Hematopoietic multipotent progenitor cell treated with erythropoietin and hydrocortisone succinate and interleukin-3 and kit ligand, for 17 days (in vitro differentiated cells): Measurements from ENCODE around the gene EXOC3L4.
"Not testable (repeated sequence)": the region's sequence is repeated elsewhere in the genome, so short reads cannot be mapped to it uniquely, and the experiment has no call there.

Experiments used
- DNase-seq: peaks from one replicate; pipeline ENCODE4 v3.0.0-alpha.2; 2015; ENCODE audit warnings: low spot score

Gene EXOC3L4

GRCh38 chr14:103105580-103106150 is 11.1 kb downstream of the EXOC3L4 start:
- DNase-seq: peak; percentile 10

DNA sequence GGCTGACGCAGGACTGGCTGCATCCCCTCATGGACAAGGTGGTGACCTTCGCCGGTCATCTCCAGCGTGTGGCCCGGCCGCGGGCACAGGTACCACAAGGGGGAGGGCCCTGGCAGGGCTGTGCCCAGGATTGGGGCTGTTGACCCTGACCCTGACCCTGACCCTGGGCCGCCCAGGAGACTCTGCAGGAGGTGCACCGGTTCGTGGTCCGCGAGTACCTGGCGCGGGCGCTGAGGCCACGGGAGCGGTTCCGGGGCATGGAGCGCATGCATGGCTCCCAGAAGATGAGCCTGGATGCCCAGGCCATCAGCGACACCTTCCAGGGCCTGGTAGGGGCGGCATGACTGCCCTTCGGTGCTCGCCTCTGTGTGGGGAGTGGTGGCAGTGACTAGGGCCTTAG is 12.9 kb downstream of the EXOC3L4 start:
- no peak for DNase-seq

DNA sequence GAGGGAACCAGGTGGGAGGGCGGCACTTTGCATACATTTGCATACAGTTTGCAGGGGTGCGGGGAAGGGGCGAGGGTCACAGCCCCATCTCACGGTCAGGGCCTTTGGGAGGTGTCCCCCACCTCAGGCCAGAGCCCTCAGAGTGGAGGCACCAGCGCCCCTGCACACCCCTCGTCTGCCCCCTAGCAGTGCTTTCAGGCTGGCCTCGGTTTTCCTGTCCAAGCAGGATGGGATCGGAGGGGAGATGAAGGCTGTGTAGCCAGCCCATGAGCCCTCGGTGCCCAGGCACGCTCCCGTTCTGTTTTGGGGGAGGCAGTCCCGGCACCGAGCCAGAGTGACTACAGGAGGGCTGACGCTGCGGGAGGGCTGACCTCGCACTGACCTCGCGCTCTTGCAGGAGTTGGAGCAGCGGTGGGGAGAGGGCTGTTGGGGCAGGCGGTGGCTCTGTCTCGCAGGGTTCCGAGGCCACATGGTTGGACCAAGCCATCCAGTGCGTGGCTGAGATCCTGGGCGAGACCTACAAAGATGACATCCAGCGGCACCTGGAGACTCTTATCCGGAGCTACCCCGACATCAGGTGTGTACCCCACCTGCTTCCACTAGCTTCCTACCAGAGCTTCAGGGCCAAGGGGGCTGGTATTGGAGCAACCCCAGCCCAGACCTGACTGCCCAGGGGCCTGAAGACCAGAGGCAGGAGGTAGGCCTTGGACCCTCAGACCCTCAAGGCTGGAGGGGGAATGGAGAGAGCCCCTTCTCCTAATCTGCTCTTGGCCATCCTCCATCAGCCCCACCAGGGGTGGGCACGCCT is 13.6 kb downstream of the EXOC3L4 start:
- no peak for DNase-seq

- no peak for DNase-seq
Observed at GRCh38 chr14:103108749-103109207, 14.3 kb downstream of the EXOC3L4 start.

DNA sequence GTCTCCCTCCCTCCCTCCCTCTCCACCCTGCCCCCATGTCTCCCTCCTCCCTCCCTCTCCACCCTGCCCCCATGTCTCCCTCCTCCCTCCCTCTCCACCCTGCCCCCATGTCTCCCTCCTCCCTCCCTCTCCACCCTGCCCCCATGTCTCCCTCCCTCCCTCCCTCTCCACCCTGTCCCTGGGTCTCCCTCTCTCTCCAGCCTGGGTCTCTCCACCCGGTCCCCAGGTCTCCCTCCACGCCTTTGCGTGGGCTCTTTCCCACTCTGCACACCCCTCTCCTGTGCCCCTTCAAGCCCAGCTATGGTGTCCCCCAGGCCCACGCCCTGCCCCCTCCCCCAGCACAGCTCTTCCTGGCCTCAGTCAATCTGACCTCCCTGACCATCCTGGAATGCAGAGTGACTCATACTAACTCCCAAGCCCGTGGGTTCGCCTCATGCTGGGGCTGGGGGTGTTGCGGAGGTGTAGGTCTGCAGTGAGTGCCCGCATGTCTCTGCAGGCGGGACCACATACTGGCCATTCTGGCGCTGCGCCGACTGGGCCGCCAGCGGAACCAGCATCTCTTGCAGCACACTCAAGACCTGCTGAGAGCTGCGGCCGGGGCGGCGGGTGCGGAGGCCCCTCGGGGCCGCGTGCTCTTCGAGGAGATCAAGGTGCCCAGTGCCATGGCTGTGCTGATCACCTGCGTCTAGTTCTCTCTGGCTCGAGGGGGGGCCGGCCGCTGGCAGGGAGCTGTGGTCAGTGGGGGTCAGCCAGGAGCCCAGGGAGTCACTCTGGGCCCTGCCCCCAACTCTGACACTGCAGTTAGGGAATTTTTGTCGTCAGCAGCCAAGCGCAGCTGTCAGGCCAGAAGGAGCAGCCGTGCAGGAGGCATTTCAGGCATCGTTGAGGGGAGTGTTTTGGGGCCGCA is 15.3 kb downstream of the EXOC3L4 start:
- DNase-seq: no peak

DNA sequence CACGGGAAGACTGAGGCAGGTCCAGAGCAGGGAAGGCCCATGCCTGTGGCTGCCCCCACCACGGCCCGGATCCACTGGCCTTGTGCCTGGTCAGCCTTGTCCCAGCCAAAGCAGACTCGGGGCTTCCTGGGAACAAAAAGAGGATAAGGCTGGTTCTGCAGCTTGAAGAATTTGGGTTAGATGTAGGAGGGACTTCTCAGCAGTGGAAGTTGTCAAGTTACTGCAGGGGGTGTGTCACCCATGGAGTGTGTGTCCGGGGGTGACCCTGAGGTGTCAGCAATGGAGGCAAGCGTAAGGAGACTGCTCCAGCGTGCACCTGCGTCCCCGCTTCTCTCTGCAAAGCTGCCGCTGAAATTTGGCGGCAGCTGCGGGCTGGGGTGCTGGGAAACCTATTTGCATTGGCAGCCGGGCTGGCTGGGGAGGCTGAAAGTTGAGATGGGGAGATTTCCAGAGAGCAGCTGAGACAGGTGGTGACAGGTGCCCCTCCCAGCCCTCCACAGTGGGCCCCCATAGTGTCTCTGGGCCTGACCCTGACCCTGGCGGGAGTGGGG is 16.2 kb downstream of the EXOC3L4 start:
- no peak for DNase-seq

GRCh38 chr14:103111232-103111868 is 16.8 kb downstream of the EXOC3L4 start:
- no peak for DNase-seq

DNA sequence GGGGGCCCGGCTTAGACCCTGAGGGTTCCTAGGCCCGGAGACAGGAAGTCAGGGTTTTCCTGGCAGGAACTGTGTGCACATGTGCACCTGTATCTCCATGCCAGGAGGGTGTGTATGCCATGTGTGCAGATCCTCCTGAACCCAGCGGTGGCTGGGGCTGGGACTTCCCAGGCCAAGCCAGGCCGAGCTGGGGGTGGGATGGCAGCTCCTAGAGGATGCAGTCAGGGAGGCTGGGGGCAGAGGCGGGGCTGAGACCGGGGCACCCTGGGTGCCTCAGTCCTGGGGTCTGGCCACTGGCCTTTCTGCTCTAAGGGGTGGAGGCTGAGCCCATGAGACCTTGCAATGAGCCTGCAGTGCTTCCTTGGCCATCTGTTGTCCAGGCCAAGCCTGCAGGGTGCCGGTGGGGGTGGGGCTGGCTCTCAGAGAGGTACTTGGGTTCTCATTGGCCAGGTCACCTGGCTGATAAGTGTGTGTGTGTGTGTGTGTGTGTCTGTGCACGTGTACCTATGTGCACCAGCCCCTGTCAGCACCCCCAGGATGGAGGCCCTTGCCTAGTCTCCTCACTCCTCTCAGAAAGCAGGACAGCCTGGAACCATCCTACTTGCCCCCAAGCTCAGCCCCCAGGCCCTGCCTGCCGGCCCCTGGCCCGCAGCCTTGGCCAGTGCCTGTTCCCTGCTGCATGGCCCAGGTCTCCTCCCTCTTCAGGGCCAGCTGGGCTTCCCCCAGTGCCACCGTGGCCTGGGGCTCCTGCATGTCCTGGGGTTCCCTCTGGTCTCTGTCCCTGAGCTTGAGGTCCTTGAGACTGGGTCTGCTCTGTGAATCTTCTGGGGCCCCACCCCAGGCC is 18.1 kb downstream of the EXOC3L4 start:
- DNase-seq: no peak

- DNase-seq: no peak
Observed at GRCh38 chr14:103113303-103113702, 18.8 kb downstream of the EXOC3L4 start.

DNA sequence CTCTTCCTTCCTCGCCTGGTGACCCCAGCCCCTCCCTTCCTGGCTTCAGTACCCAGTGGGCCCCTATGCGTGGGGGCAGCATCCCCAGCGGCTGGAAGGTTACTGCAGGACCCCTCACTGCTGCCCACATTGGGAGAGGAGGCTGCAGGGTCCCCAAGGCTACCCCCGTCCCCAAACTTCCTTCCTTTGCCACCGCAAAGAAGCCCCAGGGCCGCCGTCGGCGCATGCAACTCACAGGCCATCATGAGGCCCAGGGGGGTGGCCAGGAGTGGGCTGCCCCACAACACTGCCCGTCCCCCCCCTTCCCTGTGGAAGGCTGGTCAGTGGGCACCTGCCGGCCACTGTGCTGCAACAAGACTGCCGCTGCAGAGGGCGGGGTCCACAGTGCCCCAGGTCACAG is 19.2 kb downstream of the EXOC3L4 start:
- DNase-seq: no peak

GRCh38 chr14:103115086-103115679 is 20.7 kb downstream of the EXOC3L4 start:
- DNase-seq: not testable (repeated sequence)

GRCh38 chr14:103115845-103116572 is 21.5 kb downstream of the EXOC3L4 start:
- DNase-seq: no peak

- no peak for DNase-seq
Observed at GRCh38 chr14:103116636-103117035, 22.1 kb downstream of the EXOC3L4 start.

GRCh38 chr14:103117499-103117898 is 23.0 kb downstream of the EXOC3L4 start:
- DNase-seq: not testable (repeated sequence)

GRCh38 chr14:103118018-103118662 is 23.6 kb downstream of the EXOC3L4 start:
- no peak for DNase-seq

- no peak for DNase-seq
Observed at GRCh38 chr14:103118663-103119404, 24.3 kb downstream of the EXOC3L4 start.

DNA sequence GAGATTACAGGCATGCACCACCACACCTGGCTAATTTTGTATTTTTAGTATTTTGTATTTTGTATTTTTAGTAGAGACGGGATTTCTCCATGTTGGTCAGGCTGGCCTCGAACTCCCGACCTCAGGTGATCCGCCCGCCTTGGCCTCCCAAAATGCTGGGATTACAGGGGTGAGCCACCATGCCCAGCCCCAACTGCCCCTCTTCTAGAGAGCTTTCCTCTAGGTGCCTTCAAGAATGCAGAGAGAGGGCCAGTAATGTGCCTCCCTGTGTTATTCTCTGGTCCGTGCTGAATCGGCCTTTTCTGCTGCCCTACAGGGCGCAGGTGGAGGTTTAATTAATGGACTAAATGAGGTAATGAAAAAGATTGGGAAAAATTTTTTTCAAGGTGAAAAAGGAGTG is 25.0 kb downstream of the EXOC3L4 start:
- DNase-seq: not testable (repeated sequence)

- DNase-seq: no peak
Observed at GRCh38 chr14:103121121-103121845, 26.8 kb downstream of the EXOC3L4 start.
